LHCN-M2 (cell line): ENCODE results near the gene PLOD2. TPM values are rescaled to one million over a fixed set of nuclear protein-coding genes. Genes with fewer than 3 reads are reported as not detected.
"Not testable (repeated sequence)": the region's sequence is repeated elsewhere in the genome, so short reads cannot be mapped to it uniquely, and the experiment has no call there.

ENCODE experiments used
- DNase-seq: peaks from one replicate; pipeline ENCODE4 v3.0.0-alpha.2; 2012; ENCODE audit warnings: low read depth
- total RNA-seq: library from RNA; depleted of rRNA; stranded (reverse); fragments of >200 nt; gene quantifications from 2 replicates; pipeline ENCODE4 v1.2.3, GENCODE V29; 2014

PLOD2 gene
- total RNA-seq, 1 experiment from 2014 or later, result 197 TPM

DNA sequence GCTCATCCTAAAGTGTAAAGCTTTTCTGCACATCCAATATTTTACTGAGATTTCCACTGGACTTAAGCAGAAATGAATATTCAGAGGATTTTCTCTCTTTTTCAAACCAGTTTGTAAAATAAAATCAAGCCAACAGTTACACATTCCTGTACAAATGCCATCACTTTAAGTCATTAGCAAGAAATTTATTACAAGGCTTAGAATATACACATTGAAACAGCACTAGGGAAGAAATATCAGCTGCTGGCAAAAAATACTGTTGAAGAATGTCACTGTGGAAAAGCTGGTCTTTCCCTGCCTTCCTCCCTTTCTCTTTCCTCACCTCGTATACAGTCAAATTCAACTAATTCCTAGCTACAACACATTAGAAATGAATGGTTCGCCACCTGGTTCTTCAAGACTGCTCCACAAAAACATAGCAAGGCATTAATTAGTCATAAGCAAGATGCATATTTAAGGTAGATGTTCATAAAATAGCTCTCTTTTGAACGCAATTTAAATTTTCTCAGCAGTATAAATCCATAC is 21.3 kb downstream of the PLOD2 start:
- no peak for DNase-seq

DNA sequence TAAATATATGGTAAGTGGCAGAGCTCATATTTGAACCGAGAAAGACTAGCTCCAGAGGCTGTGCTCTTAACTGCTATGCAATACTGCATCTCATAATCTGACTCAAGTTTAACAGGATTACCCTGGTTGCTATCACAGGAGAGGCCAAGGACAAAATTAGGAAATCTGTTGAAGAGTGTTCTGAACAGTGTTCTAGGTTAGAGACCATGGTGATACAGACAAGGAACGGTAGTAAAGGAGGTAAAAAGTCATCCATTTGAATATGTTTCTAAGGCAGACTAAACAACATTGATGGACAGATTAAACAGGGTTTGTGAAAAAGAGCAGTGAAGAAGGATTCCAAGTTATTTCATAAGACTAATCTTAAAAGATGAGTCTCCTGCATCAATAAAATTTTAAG is 22.1 kb downstream of the PLOD2 start:
- no peak for DNase-seq

DNA sequence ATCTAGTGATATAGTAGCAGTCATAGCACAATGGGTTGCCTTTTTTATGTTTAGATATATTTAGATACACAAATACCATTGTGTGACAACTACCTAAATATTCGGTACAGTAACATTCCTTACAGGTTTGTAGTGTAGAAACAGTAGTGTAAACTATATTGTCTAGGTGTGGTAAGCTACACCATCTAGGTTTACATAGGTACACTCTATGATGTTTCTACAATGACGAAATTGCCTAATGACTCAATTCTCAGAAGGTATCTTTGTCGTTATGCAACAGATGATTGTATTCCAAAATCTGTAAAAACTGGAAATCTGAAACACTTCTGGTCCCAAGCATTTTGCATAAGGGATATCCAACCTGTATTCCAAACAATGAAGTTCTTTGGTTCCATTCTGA is 24.3 kb downstream of the PLOD2 start:
- no peak for DNase-seq

- no peak for DNase-seq
Measured at GRCh38 chr3:146134348-146135117, 26.5 kb downstream of the PLOD2 start.

- no peak for DNase-seq
Measured at GRCh38 chr3:146133441-146133840, 27.5 kb downstream of the PLOD2 start.

DNA sequence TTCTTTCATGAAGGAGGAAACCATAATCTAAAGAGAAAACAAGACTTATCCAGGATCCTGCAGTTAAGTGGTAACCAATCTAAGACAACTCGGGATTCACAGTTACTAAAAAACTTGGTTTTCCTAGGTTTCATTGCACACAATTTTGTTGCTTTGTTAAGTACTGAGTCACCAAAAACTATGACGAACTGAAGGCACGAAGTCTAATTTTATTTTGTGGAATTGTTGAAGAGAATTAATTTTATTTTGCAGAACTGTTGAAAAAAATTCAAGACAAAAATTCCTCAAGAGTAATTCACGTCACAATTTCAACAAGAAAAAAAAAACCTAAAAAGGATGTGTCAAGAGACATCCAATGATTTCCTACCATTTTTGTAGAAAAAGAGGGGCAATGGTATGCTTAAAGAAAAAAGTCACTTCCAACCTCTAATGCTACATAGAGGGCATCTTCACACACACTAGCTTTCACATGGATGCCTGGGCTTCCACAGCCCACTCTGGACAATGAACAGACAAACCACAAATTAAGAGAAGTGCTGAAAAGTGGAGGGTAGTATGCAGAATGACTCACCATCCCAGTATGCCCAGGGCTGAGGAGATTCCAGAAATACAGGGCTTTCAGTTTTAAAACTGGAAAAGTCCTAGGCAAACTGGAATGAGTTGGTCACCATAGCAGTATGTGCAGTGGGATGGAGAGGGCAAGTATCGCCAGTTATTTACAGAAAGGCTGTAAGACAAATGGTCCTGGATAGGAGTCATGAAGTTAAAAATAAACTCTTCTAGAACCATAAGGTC is 29.2 kb downstream of the PLOD2 start:
- peak; percentile 94 for DNase-seq

- DNase-seq, result no peak
Measured at GRCh38 chr3:146130881-146131371, 30.1 kb downstream of the PLOD2 start.

- DNase-seq, result no peak
Measured at GRCh38 chr3:146129750-146130149, 31.2 kb downstream of the PLOD2 start.

GRCh38 chr3:146128939-146129338 is 32.0 kb downstream of the PLOD2 start:
- DNase-seq, result no peak

DNA sequence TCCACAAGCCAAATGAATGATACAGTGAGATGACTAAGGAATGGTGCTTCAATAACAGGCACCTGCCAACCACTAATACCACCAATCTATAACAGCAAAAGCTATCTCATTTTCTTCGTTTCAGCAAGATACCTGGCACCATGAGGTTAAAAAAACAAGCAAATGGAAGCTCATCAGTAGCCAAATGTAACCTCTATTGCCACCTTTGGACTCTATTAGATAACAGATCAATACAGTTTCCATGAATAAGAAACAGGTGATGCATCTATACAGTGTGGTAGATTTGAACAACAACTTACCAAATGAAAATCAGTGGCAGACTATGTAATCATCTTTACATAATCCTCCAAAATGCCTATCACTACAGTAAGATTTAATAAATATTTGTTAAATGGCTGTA is 32.8 kb downstream of the PLOD2 start:
- DNase-seq, result no peak

DNA sequence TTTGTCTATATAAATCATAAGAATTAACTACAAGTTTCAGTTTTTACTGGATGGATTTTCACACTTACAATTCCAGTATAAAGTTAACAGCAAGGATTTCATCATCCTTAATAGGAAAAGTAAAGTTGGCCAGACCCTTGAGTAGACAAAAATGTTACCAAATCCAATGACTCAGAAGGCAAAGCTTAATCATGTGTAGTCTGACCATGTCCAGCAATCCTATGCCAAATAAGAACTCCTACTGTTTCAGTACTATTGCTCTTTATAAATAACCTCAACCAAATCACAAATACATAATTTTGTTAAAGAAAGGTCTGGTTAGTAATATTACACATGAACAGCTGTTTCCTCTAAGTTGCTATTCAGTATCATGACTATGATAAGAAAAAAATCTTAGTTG is 35.0 kb downstream of the PLOD2 start:
- DNase-seq, result peak; percentile 96

DNA sequence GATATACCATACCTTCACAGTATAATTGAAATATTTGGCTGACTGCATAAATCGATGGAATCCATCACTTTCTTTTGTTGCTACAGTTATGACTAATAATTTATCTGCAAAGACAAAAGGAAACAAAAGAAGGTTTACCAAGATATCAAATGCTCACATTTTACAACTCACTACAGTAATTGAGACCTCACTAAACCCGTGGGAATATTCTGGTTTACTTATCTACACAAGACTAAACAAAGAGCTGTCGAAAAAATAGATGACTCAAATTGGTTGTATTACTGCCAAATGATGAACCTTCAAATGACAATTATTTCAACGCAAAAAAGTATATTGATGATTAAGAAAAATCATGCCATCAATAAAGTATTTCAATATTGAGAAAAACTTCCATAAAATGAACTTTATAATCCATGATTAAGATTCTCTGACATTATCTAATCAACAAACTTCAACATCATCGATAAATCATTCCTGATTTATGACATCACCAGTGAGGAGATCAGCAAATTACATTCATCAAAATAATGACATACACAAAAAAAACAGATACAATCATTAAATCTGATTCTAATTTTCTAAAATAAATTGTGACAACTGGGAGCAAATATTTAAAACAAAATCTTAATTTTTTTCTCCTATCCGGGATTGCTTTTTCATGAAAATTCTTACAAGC is 36.7 kb downstream of the PLOD2 start:
- DNase-seq, result peak; percentile 68

- DNase-seq, result peak; percentile 89
Measured at GRCh38 chr3:146117406-146118285, 43.3 kb downstream of the PLOD2 start.

DNA sequence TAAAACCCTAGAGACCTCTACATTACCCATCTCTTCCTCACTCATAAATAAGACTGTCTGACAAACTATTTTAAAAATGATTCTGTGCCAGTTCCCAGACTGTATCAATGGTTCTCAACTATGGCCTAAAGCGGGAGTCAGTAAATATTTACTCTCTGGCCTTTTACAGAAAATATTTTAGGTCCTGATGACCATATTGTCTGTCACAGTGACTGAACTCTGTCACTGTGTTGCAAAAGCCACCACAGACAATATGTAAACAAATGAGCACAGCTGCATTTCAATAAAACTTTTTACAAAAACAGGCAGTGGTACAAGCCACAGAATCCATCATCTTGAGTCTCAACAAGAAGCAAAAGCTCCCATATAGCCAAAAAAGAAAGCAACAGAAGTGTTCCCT is 45.4 kb downstream of the PLOD2 start:
- no peak for DNase-seq

GRCh38 chr3:146113804-146114203 is 47.2 kb downstream of the PLOD2 start:
- DNase-seq, result not testable (repeated sequence)

- no peak for DNase-seq
Measured at GRCh38 chr3:146111337-146111736, 49.6 kb downstream of the PLOD2 start.

DNA sequence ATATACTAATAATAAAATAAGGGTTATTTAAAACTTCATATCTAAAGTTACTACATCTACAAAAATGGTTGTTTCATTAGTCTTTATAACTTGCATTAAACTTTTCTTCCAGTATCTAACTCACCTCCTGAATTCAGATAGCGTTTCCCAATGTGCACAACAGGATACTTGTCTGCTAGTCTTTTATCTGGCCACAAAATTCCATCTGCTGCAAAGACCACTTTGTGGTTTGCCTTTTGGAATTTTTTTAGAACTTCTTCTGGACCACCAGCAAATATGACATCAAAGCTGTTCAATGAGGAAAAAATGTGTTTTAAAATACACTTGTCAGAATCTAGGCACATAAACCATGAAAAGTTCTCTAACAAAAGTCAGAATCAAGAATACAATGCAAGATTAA is 50.8 kb downstream of the PLOD2 start:
- no peak for DNase-seq

GRCh38 chr3:146106986-146107385 is 54.0 kb downstream of the PLOD2 start:
- DNase-seq, result no peak

- DNase-seq, result no peak
Measured at GRCh38 chr3:146104068-146104467, 56.9 kb downstream of the PLOD2 start.

DNA sequence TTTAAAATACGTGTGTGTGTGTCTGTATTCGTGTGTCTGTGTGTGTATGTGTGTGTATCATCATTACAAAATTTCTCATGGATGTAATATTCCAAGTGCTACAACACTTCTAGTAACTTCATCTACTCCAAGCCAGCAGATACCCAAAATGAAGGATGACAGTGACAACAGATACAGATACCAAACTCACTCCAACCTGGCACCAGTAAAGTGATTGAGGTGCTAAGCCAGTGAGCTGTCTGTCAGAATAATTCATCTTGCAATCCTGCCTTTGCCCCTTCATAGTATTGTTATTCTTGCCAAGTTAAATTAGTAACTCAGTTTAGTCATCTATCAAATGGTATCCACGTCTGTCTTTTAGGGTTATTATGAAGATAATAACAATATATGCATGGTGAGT is 58.1 kb downstream of the PLOD2 start:
- DNase-seq, result no peak

DNA sequence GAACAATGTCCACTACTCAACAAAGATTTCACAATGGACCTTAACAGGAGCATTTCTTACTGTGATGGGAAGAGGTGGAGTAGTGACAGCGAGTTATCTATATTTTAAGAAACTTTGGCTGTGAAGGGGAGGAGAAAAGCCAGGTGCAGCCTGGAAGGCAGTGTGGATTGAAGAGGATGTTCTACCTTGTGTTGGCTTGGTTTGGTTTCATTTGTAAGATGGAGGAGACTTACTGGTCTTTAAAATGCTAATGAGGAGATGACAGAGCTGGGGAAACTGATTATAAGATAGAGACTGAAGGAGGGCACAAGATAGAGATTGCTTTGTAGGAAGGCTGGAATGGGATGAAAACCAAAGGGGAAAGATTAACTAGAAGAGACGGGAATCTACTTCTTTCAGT is 59.4 kb downstream of the PLOD2 start:
- DNase-seq, result no peak
